ENCODE results near the gene ACTR3. TPM values are rescaled to one million over a fixed set of nuclear protein-coding genes. Genes with fewer than 3 reads are reported as not detected.

ACTR3 gene
- total RNA-seq, 1 experiment from 2014 or later: 197 TPM

DNA sequence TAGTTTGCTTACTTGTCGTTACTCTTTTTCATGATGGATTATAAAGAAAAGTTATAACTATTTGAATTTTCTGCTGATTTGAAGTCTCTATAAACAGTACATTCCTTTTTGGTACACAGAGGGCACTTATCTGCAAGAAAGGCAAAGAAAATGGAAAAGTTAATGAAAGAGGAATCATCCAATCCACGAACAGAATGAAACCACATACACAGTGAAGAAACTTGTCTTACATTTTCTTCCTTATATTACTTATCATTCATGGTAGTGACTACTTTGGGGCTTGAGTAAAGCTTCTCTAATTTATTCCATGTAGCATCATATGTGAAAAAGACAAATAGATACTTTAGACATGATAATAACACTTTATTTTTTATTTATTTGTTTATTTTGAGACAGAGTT lies 14.8 kb upstream of the ACTR3 start:
- ChIA-PET POLR2A (ENCODE audit: unreplicated experiment) (no interaction called here), CTCF (no interaction called here)
- no peak overlapping the region for H2AFZ ChIP-seq (ENCODE audit: low read length)
- intact Hi-C loops (cut with micrococcal nuclease): no loop called here
- no peaks in the 10 kb centered on the region for H4K20me1 ChIP-seq (ENCODE audit: low read length)
- no peak overlapping the region for H3K4me2 ChIP-seq (ENCODE audit: low read length)
- no peak overlapping the region for H3K27ac ChIP-seq (ENCODE audit: low read length)
- BruUV-seq (replicated peaks): no TSS peak
- TF ChIP-seq EZH2phosphoT487 (IDR thresholded peaks at IDR 0.05; ENCODE audit: borderline replicate concordance, low read length) (no peak), EZH2 (IDR thresholded peaks at IDR 0.05; ENCODE audit: low read length, unreplicated experiment) (no peak)
- TF ChIP-seq, protein P1, sequence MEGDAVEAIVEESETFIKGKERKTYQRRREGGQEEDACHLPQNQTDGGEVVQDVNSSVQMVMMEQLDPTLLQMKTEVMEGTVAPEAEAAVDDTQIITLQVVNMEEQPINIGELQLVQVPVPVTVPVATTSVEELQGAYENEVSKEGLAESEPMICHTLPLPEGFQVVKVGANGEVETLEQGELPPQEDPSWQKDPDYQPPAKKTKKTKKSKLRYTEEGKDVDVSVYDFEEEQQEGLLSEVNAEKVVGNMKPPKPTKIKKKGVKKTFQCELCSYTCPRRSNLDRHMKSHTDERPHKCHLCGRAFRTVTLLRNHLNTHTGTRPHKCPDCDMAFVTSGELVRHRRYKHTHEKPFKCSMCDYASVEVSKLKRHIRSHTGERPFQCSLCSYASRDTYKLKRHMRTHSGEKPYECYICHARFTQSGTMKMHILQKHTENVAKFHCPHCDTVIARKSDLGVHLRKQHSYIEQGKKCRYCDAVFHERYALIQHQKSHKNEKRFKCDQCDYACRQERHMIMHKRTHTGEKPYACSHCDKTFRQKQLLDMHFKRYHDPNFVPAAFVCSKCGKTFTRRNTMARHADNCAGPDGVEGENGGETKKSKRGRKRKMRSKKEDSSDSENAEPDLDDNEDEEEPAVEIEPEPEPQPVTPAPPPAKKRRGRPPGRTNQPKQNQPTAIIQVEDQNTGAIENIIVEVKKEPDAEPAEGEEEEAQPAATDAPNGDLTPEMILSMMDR (conservative IDR thresholded peaks at IDR 0.05; ENCODE audit: low read depth, low read length): no peak
- no peaks in the 10 kb centered on the region for H3K9me3 ChIP-seq (ENCODE audit: low read length)
- no peaks in the 10 kb centered on the region for H3K79me2 ChIP-seq (ENCODE audit: low read length)
- no peak overlapping the region for H3K9ac ChIP-seq (ENCODE audit: low read length)
- no peaks in the 10 kb centered on the region for H3K36me3 ChIP-seq (ENCODE audit: low read depth, low read length)
- H3K4me3 ChIP-seq (ENCODE audit: low read length): no peak overlapping the region
- peaks cover 7% of the 10 kb centered on the region for H3F3A ChIP-seq (ENCODE audit: low read length, unreplicated experiment)
- ATAC-seq (no peak), DNase-seq (no peak)
- H3K4me1 ChIP-seq (ENCODE audit: insufficient read depth, low read length): peaks cover 46% of the 10 kb centered on the region
- H3K9me2 ChIP-seq (replicated peaks; ENCODE audit: low read length): no peaks in the 10 kb centered on the region
- H3K27me3 ChIP-seq (ENCODE audit: low read length): no peaks in the 10 kb centered on the region

- Histone ChIP-seq H3K4me2 (ENCODE audit: low read length) (peak overlapping the region; percentile 44), H3K9ac (ENCODE audit: low read length) (0 out of 2 replicates have a peak overlapping the region, but pooled peaks have one; percentile 17), H3K79me2 (ENCODE audit: low read length) (no peaks in the 10 kb centered on the region), H3K4me3 (ENCODE audit: low read length) (no peak overlapping the region), H3K36me3 (ENCODE audit: low read depth, low read length) (no peaks in the 10 kb centered on the region), H2AFZ (ENCODE audit: low read length) (no peak overlapping the region), H3F3A (ENCODE audit: low read length, unreplicated experiment) (peaks cover 7% of the 10 kb centered on the region), H3K9me2 (replicated peaks; ENCODE audit: low read length) (no peaks in the 10 kb centered on the region), H4K20me1 (ENCODE audit: low read length) (no peaks in the 10 kb centered on the region), H3K27ac (ENCODE audit: low read length) (peak overlapping the region; percentile 72), H3K9me3 (ENCODE audit: low read length) (no peaks in the 10 kb centered on the region), H3K27me3 (ENCODE audit: low read length) (no peaks in the 10 kb centered on the region), H3K4me1 (ENCODE audit: insufficient read depth, low read length) (peaks cover 46% of the 10 kb centered on the region)
- peak; percentile 99 for DNase-seq
- TF ChIP-seq EZH2phosphoT487 (IDR thresholded peaks at IDR 0.05; ENCODE audit: borderline replicate concordance, low read length) (0 out of 2 replicates have a peak, but pooled peaks have one; percentile 59), EZH2 (IDR thresholded peaks at IDR 0.05; ENCODE audit: low read length, unreplicated experiment) (no peak)
- TF ChIP-seq, protein P1 (conservative IDR thresholded peaks at IDR 0.05; ENCODE audit: low read depth, low read length): no peak
- ChIA-PET CTCF (interaction anchor here (0.6 kb wide), 1 partner anchor 342 kb away, joined by 3 read pairs; no protein-coding TSS in a partner anchor), POLR2A (ENCODE audit: unreplicated experiment) (interaction anchor here (0.6 to 1.1 kb wide), 3 partner anchors 27 to 120 kb away, joined by 3 to 9 read pairs (median 4); partner anchors contain the start of gene SLC35F5)
- ATAC-seq: peak; percentile 80
- intact Hi-C loops (cut with micrococcal nuclease): loop anchor here (2.0 kb wide), 2 partner anchors 14 to 58 kb away; partner anchors contain the start of gene ACTR3
- no TSS peak for BruUV-seq (replicated peaks)
Measured at GRCh38 chr2:113876503-113877387, 13.1 kb upstream of the ACTR3 start.

All from PC-3 (cell line).